Heart left ventricle (tissue), 13 donors: Measurements from ENCODE around the gene VWA3B.

Experiments
- POLR2A ChIP-seq, 2 donors: fragments of 450-650 bp; IDR thresholded peaks; one replicate each; pipeline ENCODE4 v1.6.1; 2017; ENCODE audit warnings: antibody characterized with exemption in 2 of 2, mild to moderate bottlenecking in 2 of 2, moderate library complexity in 2 of 2
- TF ChIP-seq, protein P1 (sequence below), 12 donors: fragments of 200-600 bp; sonication (generic) in 4 of 12; IDR thresholded peaks; one replicate each; pipeline versions ENCODE4 v1.5.0 to v1.8.0; 2018 to 2022; ENCODE audit warnings: antibody characterized with exemption in 12 of 12, mild to moderate bottlenecking in 5 of 12
- donor health status: ischemic (EF 13 %, LVEDD 7.1; RV severe dilation, severe dysfunction).
- donor health status: DM: no; HTN: yes; CAD: no.
- donor health status: DM: no; HTN: no; CAD: no.
- donor health status: ischemic (EF 25% LVEDD 6.9; RV normal size, moderate dysfunction).
- donor health status: ischemic (EF 25% LVEDD 5.7; RV mildly dilated, moderate dysfunction).
- donor health status: ischemic (EF 35%, LVEDD 5.7; RV mildly dilated, moderate dysfunction).
- donor health status: nonischemic (EF 11% LVEDD 7.7; RV severe dilation, severe dysfunction).
- donor health status: DM: yes; HTN: yes; CAD: no.
- donor health status: PGD.
- donor health status: ischemic (EF 29% LVEDD 5.4; RV normal size, mild dysfunction).
- donor health status: nonischemic (EF 23%, LVEDD 6.1; RV moderate dilation, normal function).

DNA sequence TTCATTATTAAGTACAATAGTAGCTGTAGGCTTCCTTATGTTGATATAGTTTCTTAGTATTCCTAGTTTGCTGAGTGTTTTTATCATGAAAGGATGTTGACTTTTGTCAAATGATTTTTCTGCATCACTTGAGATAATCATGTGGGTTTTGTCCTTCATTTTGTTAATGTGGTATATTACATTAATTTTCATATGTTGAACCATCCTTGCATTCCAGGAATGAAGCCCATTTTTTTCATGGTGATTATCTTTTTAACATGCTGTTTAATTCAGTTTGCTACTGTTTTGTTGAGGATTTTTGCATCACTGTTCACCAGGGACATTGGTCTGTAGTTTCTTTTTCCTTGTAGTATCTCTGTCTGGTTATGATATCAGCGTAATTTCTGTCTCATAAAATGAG, 176.4 kb downstream of the VWA3B start:
- TF ChIP-seq, protein P1, sequence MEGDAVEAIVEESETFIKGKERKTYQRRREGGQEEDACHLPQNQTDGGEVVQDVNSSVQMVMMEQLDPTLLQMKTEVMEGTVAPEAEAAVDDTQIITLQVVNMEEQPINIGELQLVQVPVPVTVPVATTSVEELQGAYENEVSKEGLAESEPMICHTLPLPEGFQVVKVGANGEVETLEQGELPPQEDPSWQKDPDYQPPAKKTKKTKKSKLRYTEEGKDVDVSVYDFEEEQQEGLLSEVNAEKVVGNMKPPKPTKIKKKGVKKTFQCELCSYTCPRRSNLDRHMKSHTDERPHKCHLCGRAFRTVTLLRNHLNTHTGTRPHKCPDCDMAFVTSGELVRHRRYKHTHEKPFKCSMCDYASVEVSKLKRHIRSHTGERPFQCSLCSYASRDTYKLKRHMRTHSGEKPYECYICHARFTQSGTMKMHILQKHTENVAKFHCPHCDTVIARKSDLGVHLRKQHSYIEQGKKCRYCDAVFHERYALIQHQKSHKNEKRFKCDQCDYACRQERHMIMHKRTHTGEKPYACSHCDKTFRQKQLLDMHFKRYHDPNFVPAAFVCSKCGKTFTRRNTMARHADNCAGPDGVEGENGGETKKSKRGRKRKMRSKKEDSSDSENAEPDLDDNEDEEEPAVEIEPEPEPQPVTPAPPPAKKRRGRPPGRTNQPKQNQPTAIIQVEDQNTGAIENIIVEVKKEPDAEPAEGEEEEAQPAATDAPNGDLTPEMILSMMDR (IDR thresholded peaks at IDR 0.05): no peak
- no peak for TF ChIP-seq POLR2A (IDR thresholded peaks at IDR 0.05)
